ENCODE results near the gene ECHDC3.

Gene ECHDC3

DNA sequence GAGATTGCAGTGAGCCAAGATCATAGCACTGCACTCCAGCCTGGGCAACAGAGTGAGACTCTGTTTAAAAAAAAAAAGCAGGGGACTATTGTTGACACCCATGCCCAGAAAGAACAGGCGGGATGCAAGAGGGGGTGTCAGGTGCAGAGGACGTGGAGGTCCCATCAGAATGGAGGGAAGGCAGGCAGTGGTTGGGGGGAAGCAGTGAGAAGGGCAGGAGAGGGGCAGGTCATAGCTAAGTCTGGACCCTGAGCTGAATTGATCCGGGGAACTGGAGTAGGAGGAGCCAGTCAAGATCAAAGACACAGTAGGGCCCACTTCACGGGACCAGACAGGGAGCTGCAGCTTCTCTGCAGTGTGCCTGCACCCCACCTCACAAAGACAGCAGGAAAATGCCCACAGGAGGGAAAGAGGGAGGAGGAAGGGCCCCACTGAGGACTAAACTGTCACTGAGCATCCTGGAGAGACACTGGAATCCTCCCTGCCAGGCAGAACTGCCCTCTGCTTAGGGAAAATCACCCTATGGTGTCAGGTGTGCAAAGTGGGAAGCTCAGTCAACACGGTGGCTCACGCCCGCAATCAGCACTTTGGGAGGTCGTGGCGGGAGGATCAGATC is 27.3 kb upstream of the ECHDC3 start:
- TF ChIP-seq, protein P1, sequence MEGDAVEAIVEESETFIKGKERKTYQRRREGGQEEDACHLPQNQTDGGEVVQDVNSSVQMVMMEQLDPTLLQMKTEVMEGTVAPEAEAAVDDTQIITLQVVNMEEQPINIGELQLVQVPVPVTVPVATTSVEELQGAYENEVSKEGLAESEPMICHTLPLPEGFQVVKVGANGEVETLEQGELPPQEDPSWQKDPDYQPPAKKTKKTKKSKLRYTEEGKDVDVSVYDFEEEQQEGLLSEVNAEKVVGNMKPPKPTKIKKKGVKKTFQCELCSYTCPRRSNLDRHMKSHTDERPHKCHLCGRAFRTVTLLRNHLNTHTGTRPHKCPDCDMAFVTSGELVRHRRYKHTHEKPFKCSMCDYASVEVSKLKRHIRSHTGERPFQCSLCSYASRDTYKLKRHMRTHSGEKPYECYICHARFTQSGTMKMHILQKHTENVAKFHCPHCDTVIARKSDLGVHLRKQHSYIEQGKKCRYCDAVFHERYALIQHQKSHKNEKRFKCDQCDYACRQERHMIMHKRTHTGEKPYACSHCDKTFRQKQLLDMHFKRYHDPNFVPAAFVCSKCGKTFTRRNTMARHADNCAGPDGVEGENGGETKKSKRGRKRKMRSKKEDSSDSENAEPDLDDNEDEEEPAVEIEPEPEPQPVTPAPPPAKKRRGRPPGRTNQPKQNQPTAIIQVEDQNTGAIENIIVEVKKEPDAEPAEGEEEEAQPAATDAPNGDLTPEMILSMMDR (IDR thresholded peaks at IDR 0.05) = no peak
- H3K9me3 Mint-ChIP-seq = peaks cover 22% of the 10 kb centered on the region
- H3K4me1 Mint-ChIP-seq = peaks cover 13% of the 10 kb centered on the region
- H3K27ac Mint-ChIP-seq = peak overlapping the region; percentile 59
- no peak for DNase-seq
- H3K4me3 Mint-ChIP-seq = no peak overlapping the region
- no peaks in the 10 kb centered on the region for H3K36me3 Mint-ChIP-seq (ENCODE audit: low read depth)
- H3K27me3 Mint-ChIP-seq (ENCODE audit: low read depth, poor library complexity) = peaks cover under 1% of the 10 kb centered on the region

DNA sequence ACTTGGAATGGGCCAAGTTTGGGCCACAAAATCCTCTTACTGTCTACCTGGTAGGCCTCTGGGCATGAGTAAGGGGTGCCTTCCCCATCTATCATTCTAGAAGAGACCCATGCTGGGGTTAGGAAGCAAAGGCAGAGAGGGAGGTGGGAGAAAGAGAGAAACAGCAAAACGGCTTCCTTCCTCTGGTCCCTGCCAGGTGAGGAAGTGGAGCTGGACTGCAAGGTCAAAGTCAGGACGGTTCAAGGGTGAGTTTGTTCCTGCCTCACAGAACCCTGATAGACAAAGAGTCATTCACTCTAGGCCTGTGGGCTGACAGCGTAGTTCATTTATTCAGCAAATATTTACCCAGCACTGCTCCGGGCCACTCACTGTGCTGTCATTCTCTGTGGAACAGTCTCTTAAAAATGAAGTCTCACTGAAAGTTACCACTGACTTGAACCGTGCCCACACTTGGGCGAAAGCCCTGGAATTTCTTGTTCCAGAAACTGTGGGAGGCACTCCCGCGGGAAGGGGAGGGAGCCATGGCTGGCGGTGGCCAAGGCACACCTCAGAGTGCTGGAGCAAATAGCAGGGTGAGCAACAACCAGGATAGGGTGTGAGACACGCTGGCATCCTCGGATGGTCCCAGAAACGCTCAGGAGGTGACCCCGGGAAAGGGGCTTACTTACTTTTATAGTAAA is 26.2 kb upstream of the ECHDC3 start:
- TF ChIP-seq, protein P1 (IDR thresholded peaks at IDR 0.05) = no peak
- no peak for DNase-seq
- H3K9me3 Mint-ChIP-seq = peaks cover 22% of the 10 kb centered on the region
- peaks cover 18% of the 10 kb centered on the region for H3K4me1 Mint-ChIP-seq
- no peaks in the 10 kb centered on the region for H3K27me3 Mint-ChIP-seq (ENCODE audit: low read depth, poor library complexity)
- no peaks in the 10 kb centered on the region for H3K36me3 Mint-ChIP-seq (ENCODE audit: low read depth)
- no peak overlapping the region for H3K4me3 Mint-ChIP-seq
- no peak overlapping the region for H3K27ac Mint-ChIP-seq

DNA sequence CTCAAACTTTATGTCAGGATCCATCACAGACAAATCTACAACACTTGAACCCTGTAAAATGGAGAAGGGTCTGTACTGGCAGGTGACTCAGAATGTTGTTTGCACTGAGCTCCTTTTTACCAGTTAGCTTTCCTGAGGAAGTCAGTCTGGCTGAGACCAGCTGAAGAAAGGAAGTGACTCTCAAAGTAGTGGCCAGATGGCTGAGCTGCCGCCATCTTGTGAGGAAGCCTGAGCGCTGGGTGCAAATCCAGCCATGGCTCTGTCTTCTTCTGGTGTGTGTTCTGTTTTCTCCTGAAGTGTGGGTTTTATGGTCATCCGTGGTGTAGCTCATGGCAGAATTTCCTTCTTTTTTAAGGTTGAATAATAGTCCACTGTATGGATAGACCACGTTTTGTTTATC is 25.5 kb upstream of the ECHDC3 start:
- H3K4me3 Mint-ChIP-seq = no peak overlapping the region
- peaks cover 18% of the 10 kb centered on the region for H3K4me1 Mint-ChIP-seq
- DNase-seq = no peak
- no peaks in the 10 kb centered on the region for H3K27me3 Mint-ChIP-seq (ENCODE audit: low read depth, poor library complexity)
- no peaks in the 10 kb centered on the region for H3K36me3 Mint-ChIP-seq (ENCODE audit: low read depth)
- TF ChIP-seq, protein P1 (IDR thresholded peaks at IDR 0.05) = no peak
- no peak overlapping the region for H3K27ac Mint-ChIP-seq
- H3K9me3 Mint-ChIP-seq = peaks cover 22% of the 10 kb centered on the region

DNA sequence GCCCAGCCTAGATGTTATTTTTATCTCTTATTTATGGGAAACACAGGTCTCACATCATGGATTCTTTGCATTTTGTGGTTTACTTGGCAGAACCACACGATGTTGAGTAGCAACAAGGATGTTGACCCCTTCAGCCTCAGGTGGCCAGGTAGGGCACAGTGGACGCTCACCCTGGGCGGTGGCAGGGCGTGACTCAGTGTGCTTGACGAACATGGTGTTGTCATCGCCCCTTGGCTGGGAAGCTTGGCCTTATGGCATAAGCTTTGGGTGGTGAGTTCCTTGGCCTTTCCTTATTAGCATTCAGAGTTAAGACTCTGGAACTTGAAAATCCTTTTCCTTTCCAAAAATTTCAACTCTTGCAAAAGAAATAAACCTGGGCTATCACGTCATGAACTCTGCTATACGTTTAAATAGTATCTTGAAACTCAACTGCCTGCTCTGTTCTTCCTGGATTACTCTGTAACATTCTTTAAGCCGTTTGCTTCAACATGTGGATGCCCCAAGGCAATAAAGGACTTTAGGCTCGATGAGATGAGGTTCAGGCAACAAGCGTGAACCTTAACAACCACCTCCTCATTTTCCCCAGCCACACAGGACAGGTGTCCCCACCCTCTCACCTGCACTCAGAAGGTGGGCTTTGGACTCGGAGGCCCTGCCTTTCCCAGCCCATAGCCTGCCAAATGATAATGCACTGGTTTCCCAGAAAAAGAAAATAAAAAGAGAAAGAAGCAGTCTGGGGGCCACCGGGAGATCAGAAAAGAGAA is 22.5 kb upstream of the ECHDC3 start:
- H3K4me3 Mint-ChIP-seq = no peak overlapping the region
- DNase-seq = no peak
- H3K27me3 Mint-ChIP-seq (ENCODE audit: low read depth, poor library complexity) = no peaks in the 10 kb centered on the region
- H3K4me1 Mint-ChIP-seq = peaks cover 13% of the 10 kb centered on the region
- H3K27ac Mint-ChIP-seq = peak overlapping the region; percentile 30
- TF ChIP-seq, protein P1 (IDR thresholded peaks at IDR 0.05) = no peak
- H3K36me3 Mint-ChIP-seq (ENCODE audit: low read depth) = no peaks in the 10 kb centered on the region
- H3K9me3 Mint-ChIP-seq = peaks cover 20% of the 10 kb centered on the region

DNA sequence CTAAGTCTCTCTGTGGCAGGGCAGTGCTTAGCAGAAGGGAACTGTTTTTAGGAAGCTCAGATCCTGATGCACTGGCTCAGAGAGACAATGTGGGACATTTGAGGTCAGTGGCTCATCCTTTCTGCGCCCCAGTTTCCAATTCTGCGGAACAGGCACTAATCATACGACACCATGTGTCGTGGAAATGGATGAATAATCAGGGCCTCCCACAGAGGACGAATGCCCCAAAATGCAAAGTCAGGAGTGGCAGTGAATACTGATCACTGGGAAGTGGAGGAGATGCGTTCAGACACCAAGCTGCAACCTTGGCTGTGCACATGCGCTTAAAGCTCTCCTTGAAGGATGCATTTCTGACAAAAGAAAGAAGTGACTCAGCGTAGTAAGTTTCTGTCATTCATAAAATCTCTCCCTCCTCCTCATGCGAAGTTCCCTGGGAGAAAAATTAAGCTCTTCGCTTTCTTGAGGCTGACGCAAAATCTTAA is 21.9 kb upstream of the ECHDC3 start:
- H3K36me3 Mint-ChIP-seq (ENCODE audit: low read depth) = no peaks in the 10 kb centered on the region
- H3K27ac Mint-ChIP-seq = peak overlapping the region; percentile 30
- peaks cover 17% of the 10 kb centered on the region for H3K9me3 Mint-ChIP-seq
- TF ChIP-seq, protein P1 (IDR thresholded peaks at IDR 0.05) = no peak
- no peak overlapping the region for H3K4me3 Mint-ChIP-seq
- no peaks in the 10 kb centered on the region for H3K27me3 Mint-ChIP-seq (ENCODE audit: low read depth, poor library complexity)
- peaks cover 18% of the 10 kb centered on the region for H3K4me1 Mint-ChIP-seq
- DNase-seq = no peak

Measured in nephron progenitor cell (in vitro differentiated cells).